WTC11 (cell line): ENCODE data around the gene TMEM150B. TPM values are rescaled to one million over a fixed set of nuclear protein-coding genes. Genes with fewer than 3 reads are reported as not detected.

Source experiments
- ATAC-seq: fragments of 200-7000 bp; cut with Tn5 transposase; 2 replicates; pipeline ENCODE4 v1.10.0; 2021; ENCODE audit warnings: mild to moderate bottlenecking, moderate library complexity
- CTCF ChIA-PET: fragments of 300-600 bp; sonication (Branson Sonifier 250); formaldehyde crosslinking; loops from one replicate; lab custom pipeline; 2021; ENCODE audit warnings: antibody characterized with exemption; lab: Charles Lee
- POLR2A ChIA-PET: fragments of 350-600 bp; sonication (Branson Sonifier 250); formaldehyde crosslinking; loops from one replicate; lab custom pipeline; 2021; ENCODE audit warnings: antibody characterized with exemption; lab: Charles Lee
- DNase-seq: peaks from one replicate; pipeline ENCODE4 v3.0.0; 2021; ENCODE audit warnings: low spot score
- H3K27ac Mint-ChIP-seq: 2 replicates; pipeline ENCODE4 v1.8.0; 2021; ENCODE audit warnings: mixed read lengths
- H3K27me3 Mint-ChIP-seq: 2 replicates; pipeline ENCODE4 v1.8.0; 2021; ENCODE audit warnings: low read depth, mild to moderate bottlenecking, moderate library complexity, mixed read lengths
- H3K36me3 Mint-ChIP-seq: 2 replicates; pipeline ENCODE4 v1.8.0; 2021; ENCODE audit warnings: mixed read lengths
- H3K4me1 Mint-ChIP-seq: 2 replicates; pipeline ENCODE4 v1.8.0; 2022; ENCODE audit warnings: mixed read lengths
- H3K4me3 Mint-ChIP-seq: 2 replicates; pipeline ENCODE4 v1.8.0; 2021; ENCODE audit warnings: mild to moderate bottlenecking, moderate library complexity, mixed read lengths
- H3K9me3 Mint-ChIP-seq: 2 replicates; pipeline ENCODE4 v1.8.0; 2021; ENCODE audit warnings: mixed read lengths
- CREB1 ChIP-seq: sonication (generic); formaldehyde crosslinking; IDR thresholded peaks from 2 replicates; pipeline ENCODE4 v1.8.0; 2023; ENCODE audit warnings: mild to moderate bottlenecking, missing genetic modification reagents
- ESRRA ChIP-seq: sonication (generic); formaldehyde crosslinking; IDR thresholded peaks from 2 replicates; pipeline ENCODE4 v1.8.1; 2022; ENCODE audit warnings: mild to moderate bottlenecking, missing genetic modification reagents, borderline replicate concordance
- FOXJ3 ChIP-seq: sonication (generic); formaldehyde crosslinking; IDR thresholded peaks from 2 replicates; pipeline ENCODE4 v1.9.0; 2021; ENCODE audit warnings: missing genetic modification reagents, mild to moderate bottlenecking, borderline replicate concordance
- FOXK1 ChIP-seq: sonication (generic); formaldehyde crosslinking; IDR thresholded peaks from 2 replicates; pipeline ENCODE4 v1.8.0; 2022; ENCODE audit warnings: mild to moderate bottlenecking, moderate library complexity, missing genetic modification reagents
- GRHL2 ChIP-seq: fragments of 250-450 bp; sonication (Bioruptor Pico); IDR thresholded peaks from 2 replicates; pipeline ENCODE4 v1.8.0; 2022; ENCODE audit warnings: mild to moderate bottlenecking, moderate library complexity; ENCODE audit not compliant: insufficient replicate concordance, severe bottlenecking
- NFE2L1 ChIP-seq: sonication (generic); formaldehyde crosslinking; IDR thresholded peaks from 2 replicates; pipeline ENCODE4 v1.8.1; 2023; ENCODE audit warnings: missing genetic modification reagents
- NFYB ChIP-seq: sonication (generic); formaldehyde crosslinking; conservative IDR thresholded peaks from 2 replicates; pipeline ENCODE4 v1.8.0; 2022; ENCODE audit warnings: low read depth, missing genetic modification reagents
- TP53 ChIP-seq: sonication (generic); formaldehyde crosslinking; IDR thresholded peaks from 2 replicates; pipeline ENCODE4 v1.8.1; 2023; ENCODE audit warnings: mild to moderate bottlenecking, missing genetic modification reagents
- ZNF232 ChIP-seq: sonication (generic); formaldehyde crosslinking; IDR thresholded peaks from 2 replicates; pipeline ENCODE4 v1.8.0; 2022; ENCODE audit warnings: mild to moderate bottlenecking, missing genetic modification reagents
- total RNA-seq: library from RNA; stranded (reverse); gene quantifications from 3 replicates; pipeline ENCODE4 v1.2.3, GENCODE V29; 2021
- TF ChIP-seq, protein P1 (sequence below): fragments of 250-450 bp; sonication (Bioruptor Pico); IDR thresholded peaks from 2 replicates; pipeline ENCODE4 v1.9.0; 2021; ENCODE audit warnings: mild to moderate bottlenecking, borderline replicate concordance
- TF ChIP-seq, protein P2 (sequence below): sonication (generic); formaldehyde crosslinking; IDR thresholded peaks from 2 replicates; pipeline ENCODE4 v1.8.0; 2023; ENCODE audit warnings: missing genetic modification reagents, mild to moderate bottlenecking, borderline replicate concordance
- TF ChIP-seq, protein P3 (sequence below): sonication (generic); formaldehyde crosslinking; IDR thresholded peaks from 2 replicates; pipeline ENCODE4 v1.8.0; 2022; ENCODE audit warnings: missing genetic modification reagents
- TF ChIP-seq, protein P4 (sequence below): sonication (generic); formaldehyde crosslinking; IDR thresholded peaks from 2 replicates; pipeline ENCODE4 v1.8.0; 2022; ENCODE audit warnings: mild to moderate bottlenecking, missing genetic modification reagents
- TF ChIP-seq, protein P5 (sequence below): sonication (generic); formaldehyde crosslinking; IDR thresholded peaks from 2 replicates; pipeline ENCODE4 v1.8.1; 2023; ENCODE audit warnings: mild to moderate bottlenecking, missing genetic modification reagents

TMEM150B gene
- total RNA-seq, 1 experiment from 2014 or later: 0.44 TPM

DNA sequence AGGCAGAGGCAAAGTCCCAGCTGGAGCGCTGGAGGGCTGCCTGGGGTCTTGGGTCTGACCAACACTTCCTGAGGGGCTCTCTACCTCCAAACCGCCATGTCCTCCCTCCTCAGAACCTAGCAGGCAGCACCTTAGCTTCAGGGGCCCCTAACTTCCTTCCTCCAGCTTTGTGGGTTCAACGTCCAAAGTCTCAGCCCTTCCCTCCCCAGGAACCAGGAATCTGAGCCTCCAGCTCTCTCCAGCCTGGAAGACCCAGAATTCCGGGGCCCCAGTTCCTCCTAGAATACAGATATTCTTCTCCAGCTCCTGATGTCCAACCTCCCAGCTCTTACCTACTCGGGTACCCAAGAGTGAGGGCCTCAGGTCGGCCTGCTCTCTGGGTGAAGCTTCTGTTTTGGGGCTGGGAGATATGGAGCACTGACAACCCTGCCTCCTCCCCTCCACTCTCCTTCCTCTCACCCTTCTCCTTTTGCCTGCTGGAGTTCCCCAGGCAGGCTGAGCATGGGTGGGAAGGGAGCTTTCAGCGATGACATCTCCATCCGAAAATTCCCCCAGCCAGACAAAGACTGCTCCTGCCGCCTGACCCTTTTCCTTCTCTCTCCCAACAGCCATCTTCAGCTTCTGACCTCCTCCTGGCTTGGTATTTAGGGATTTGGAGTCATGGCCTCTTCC, 3.5 kb downstream of the TMEM150B start (continued):
- TF ChIP-seq, protein P1, sequence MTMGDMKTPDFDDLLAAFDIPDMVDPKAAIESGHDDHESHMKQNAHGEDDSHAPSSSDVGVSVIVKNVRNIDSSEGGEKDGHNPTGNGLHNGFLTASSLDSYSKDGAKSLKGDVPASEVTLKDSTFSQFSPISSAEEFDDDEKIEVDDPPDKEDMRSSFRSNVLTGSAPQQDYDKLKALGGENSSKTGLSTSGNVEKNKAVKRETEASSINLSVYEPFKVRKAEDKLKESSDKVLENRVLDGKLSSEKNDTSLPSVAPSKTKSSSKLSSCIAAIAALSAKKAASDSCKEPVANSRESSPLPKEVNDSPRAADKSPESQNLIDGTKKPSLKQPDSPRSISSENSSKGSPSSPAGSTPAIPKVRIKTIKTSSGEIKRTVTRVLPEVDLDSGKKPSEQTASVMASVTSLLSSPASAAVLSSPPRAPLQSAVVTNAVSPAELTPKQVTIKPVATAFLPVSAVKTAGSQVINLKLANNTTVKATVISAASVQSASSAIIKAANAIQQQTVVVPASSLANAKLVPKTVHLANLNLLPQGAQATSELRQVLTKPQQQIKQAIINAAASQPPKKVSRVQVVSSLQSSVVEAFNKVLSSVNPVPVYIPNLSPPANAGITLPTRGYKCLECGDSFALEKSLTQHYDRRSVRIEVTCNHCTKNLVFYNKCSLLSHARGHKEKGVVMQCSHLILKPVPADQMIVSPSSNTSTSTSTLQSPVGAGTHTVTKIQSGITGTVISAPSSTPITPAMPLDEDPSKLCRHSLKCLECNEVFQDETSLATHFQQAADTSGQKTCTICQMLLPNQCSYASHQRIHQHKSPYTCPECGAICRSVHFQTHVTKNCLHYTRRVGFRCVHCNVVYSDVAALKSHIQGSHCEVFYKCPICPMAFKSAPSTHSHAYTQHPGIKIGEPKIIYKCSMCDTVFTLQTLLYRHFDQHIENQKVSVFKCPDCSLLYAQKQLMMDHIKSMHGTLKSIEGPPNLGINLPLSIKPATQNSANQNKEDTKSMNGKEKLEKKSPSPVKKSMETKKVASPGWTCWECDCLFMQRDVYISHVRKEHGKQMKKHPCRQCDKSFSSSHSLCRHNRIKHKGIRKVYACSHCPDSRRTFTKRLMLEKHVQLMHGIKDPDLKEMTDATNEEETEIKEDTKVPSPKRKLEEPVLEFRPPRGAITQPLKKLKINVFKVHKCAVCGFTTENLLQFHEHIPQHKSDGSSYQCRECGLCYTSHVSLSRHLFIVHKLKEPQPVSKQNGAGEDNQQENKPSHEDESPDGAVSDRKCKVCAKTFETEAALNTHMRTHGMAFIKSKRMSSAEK: no peak
- TF ChIP-seq, protein P2, sequence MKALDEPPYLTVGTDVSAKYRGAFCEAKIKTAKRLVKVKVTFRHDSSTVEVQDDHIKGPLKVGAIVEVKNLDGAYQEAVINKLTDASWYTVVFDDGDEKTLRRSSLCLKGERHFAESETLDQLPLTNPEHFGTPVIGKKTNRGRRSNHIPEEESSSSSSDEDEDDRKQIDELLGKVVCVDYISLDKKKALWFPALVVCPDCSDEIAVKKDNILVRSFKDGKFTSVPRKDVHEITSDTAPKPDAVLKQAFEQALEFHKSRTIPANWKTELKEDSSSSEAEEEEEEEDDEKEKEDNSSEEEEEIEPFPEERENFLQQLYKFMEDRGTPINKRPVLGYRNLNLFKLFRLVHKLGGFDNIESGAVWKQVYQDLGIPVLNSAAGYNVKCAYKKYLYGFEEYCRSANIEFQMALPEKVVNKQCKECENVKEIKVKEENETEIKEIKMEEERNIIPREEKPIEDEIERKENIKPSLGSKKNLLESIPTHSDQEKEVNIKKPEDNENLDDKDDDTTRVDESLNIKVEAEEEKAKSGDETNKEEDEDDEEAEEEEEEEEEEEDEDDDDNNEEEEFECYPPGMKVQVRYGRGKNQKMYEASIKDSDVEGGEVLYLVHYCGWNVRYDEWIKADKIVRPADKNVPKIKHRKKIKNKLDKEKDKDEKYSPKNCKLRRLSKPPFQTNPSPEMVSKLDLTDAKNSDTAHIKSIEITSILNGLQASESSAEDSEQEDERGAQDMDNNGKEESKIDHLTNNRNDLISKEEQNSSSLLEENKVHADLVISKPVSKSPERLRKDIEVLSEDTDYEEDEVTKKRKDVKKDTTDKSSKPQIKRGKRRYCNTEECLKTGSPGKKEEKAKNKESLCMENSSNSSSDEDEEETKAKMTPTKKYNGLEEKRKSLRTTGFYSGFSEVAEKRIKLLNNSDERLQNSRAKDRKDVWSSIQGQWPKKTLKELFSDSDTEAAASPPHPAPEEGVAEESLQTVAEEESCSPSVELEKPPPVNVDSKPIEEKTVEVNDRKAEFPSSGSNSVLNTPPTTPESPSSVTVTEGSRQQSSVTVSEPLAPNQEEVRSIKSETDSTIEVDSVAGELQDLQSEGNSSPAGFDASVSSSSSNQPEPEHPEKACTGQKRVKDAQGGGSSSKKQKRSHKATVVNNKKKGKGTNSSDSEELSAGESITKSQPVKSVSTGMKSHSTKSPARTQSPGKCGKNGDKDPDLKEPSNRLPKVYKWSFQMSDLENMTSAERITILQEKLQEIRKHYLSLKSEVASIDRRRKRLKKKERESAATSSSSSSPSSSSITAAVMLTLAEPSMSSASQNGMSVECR (CRISPR knock-in tag): no peak
- TF ChIP-seq CREB1 (CRISPR knock-in tag) (no peak), FOXJ3 (CRISPR knock-in tag) (no peak)

DNA sequence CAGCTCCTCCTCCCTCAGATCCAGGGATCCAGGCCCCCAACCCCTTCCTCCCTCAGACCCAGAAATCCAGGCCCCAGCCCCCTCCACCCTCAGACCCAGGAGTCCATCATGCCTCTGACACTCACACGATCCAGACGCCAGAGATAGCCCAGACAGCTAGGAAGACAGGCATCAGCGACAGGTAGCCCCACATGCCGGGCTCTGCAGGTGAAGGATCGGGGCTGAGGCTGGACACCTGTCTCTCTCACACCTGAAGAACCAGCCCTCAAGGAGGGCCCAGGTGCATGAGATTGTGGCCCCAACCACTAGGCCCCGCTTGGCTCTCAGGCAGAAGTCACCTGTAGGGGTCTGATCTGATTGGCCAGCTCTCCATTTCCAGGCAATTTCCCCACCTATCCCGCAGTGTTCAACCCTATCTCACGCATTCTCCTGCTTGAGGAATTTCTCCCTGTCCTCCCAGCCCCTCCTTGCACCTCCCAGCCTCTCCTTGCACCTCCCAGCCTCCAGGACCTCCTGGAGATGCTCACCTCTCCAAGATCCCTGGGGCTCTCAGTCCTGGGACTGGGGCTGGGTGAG, 4.2 kb downstream of the TMEM150B start:
- Mint-ChIP-seq H3K27ac (no peak overlapping the region), H3K27me3 (peaks cover 26% of the 10 kb centered on the region), H3K4me1 (peaks cover 18% of the 10 kb centered on the region), H3K9me3 (no peaks in the 10 kb centered on the region), H3K4me3 (no peak overlapping the region), H3K36me3 (no peaks in the 10 kb centered on the region)
- POLR2A ChIA-PET: interaction anchor here (0.5 to 1.3 kb wide), 2 partner anchors 18 to 56 kb away, joined by 3 read pairs; no protein-coding TSS in a partner anchor
- no peak for DNase-seq
- no peak for ATAC-seq
- CTCF ChIA-PET: interaction anchor here (0.7 to 3.4 kb wide), 11 partner anchors 8 to 161 kb away, joined by 3 to 26 read pairs (median 5); partner anchors contain the start of genes DNAAF3, HSPBP1, KMT5C and TMEM238
- TF ChIP-seq TP53: no peak
- no peak for TF ChIP-seq NFE2L1 (CRISPR knock-in tag)
- TF ChIP-seq, protein P3, sequence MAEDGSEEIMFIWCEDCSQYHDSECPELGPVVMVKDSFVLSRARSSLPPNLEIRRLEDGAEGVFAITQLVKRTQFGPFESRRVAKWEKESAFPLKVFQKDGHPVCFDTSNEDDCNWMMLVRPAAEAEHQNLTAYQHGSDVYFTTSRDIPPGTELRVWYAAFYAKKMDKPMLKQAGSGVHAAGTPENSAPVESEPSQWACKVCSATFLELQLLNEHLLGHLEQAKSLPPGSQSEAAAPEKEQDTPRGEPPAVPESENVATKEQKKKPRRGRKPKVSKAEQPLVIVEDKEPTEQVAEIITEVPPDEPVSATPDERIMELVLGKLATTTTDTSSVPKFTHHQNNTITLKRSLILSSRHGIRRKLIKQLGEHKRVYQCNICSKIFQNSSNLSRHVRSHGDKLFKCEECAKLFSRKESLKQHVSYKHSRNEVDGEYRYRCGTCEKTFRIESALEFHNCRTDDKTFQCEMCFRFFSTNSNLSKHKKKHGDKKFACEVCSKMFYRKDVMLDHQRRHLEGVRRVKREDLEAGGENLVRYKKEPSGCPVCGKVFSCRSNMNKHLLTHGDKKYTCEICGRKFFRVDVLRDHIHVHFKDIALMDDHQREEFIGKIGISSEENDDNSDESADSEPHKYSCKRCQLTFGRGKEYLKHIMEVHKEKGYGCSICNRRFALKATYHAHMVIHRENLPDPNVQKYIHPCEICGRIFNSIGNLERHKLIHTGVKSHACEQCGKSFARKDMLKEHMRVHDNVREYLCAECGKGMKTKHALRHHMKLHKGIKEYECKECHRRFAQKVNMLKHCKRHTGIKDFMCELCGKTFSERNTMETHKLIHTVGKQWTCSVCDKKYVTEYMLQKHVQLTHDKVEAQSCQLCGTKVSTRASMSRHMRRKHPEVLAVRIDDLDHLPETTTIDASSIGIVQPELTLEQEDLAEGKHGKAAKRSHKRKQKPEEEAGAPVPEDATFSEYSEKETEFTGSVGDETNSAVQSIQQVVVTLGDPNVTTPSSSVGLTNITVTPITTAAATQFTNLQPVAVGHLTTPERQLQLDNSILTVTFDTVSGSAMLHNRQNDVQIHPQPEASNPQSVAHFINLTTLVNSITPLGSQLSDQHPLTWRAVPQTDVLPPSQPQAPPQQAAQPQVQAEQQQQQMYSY (CRISPR knock-in tag): no peak
- TF ChIP-seq NFYB (CRISPR knock-in tag): no peak
- TF ChIP-seq, protein P4, sequence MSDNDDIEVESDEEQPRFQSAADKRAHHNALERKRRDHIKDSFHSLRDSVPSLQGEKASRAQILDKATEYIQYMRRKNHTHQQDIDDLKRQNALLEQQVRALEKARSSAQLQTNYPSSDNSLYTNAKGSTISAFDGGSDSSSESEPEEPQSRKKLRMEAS (CRISPR knock-in tag): no peak
- TF ChIP-seq FOXK1: no peak
- TF ChIP-seq, protein P5, sequence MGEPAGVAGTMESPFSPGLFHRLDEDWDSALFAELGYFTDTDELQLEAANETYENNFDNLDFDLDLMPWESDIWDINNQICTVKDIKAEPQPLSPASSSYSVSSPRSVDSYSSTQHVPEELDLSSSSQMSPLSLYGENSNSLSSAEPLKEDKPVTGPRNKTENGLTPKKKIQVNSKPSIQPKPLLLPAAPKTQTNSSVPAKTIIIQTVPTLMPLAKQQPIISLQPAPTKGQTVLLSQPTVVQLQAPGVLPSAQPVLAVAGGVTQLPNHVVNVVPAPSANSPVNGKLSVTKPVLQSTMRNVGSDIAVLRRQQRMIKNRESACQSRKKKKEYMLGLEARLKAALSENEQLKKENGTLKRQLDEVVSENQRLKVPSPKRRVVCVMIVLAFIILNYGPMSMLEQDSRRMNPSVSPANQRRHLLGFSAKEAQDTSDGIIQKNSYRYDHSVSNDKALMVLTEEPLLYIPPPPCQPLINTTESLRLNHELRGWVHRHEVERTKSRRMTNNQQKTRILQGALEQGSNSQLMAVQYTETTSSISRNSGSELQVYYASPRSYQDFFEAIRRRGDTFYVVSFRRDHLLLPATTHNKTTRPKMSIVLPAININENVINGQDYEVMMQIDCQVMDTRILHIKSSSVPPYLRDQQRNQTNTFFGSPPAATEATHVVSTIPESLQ (CRISPR knock-in tag): no peak
- no peak for TF ChIP-seq ESRRA (CRISPR knock-in tag)
- TF ChIP-seq, protein P2 (CRISPR knock-in tag): no peak
- no peak for TF ChIP-seq GRHL2 (CRISPR knock-in tag)
- no peak for TF ChIP-seq ZNF232
